Stimulated activated CD4-positive, alpha-beta T cell treated with anti-CD3 and anti-CD28 coated beads, Interleukin-1b, Interleukin-23, amount 100 ng/mL, for 4 hours (primary cell): ENCODE results near the gene TPRKB.
"Not testable (repeated sequence)": the region's sequence is repeated elsewhere in the genome, so short reads cannot be mapped to it uniquely, and the experiment has no call there.

Experiments
- DNase-seq, 2 donors: peaks; one replicate each; pipeline ENCODE4 v3.0.0-alpha.2; 2020; ENCODE audit warnings: low read depth in 2 of 2

Gene TPRKB

GRCh38 chr2:73700131-73700611, 37.0 kb downstream of the TPRKB start:
- no peak for DNase-seq

GRCh38 chr2:73699437-73699836, 37.7 kb downstream of the TPRKB start:
- DNase-seq, result no peak

GRCh38 chr2:73698101-73698500, 39.0 kb downstream of the TPRKB start:
- DNase-seq, result no peak

- DNase-seq, result no peak
Observed at GRCh38 chr2:73697606-73698005, 39.5 kb downstream of the TPRKB start.

- DNase-seq, result not testable (repeated sequence)
Observed at GRCh38 chr2:73696985-73697384, 40.2 kb downstream of the TPRKB start.

- DNase-seq, result not testable (repeated sequence)
Observed at GRCh38 chr2:73696521-73696920, 40.6 kb downstream of the TPRKB start.

- DNase-seq, result peak in 1 of 2 donors; percentile 3
Observed at GRCh38 chr2:73690372-73691088, 46.6 kb downstream of the TPRKB start.

GRCh38 chr2:73688494-73688893, 48.7 kb downstream of the TPRKB start:
- DNase-seq, result not testable (repeated sequence)

GRCh38 chr2:73685764-73686438, 51.2 kb downstream of the TPRKB start:
- DNase-seq, result no peak

- not testable (repeated sequence) for DNase-seq
Observed at GRCh38 chr2:73684905-73685304, 52.2 kb downstream of the TPRKB start.

GRCh38 chr2:73684325-73684724, 52.8 kb downstream of the TPRKB start:
- DNase-seq, result not testable (repeated sequence)

GRCh38 chr2:73679951-73680571, 57.1 kb downstream of the TPRKB start:
- not testable (repeated sequence) for DNase-seq
